Endothelial cell (in vitro differentiated cells): ENCODE measurements around the gene C1RL. TPM values are rescaled to one million over a fixed set of nuclear protein-coding genes. Genes with fewer than 3 reads are reported as not detected.

Source experiments
- DNase-seq: peaks from one replicate; pipeline ENCODE4 v3.0.0; 2021; ENCODE audit warnings: low spot score
- H3K27ac Mint-ChIP-seq: one replicate; pipeline ENCODE4 v1.8.0; 2021; ENCODE audit warnings: mixed read lengths, inconsistent platforms; ENCODE audit not compliant: unreplicated experiment
- H3K27me3 Mint-ChIP-seq: one replicate; pipeline ENCODE4 v1.8.0; 2021; ENCODE audit warnings: mild to moderate bottlenecking, moderate library complexity, mixed read lengths, inconsistent platforms; ENCODE audit not compliant: unreplicated experiment
- H3K36me3 Mint-ChIP-seq: one replicate; pipeline ENCODE4 v1.8.0; 2021; ENCODE audit warnings: mild to moderate bottlenecking, low read depth, mixed read lengths, inconsistent platforms; ENCODE audit not compliant: unreplicated experiment
- H3K4me1 Mint-ChIP-seq: one replicate; pipeline ENCODE4 v1.8.0; 2021; ENCODE audit warnings: mild to moderate bottlenecking, mixed read lengths, inconsistent platforms; ENCODE audit not compliant: unreplicated experiment
- H3K4me3 Mint-ChIP-seq: one replicate; pipeline ENCODE4 v1.8.0; 2021; ENCODE audit warnings: mild to moderate bottlenecking, mixed read lengths, inconsistent platforms; ENCODE audit not compliant: unreplicated experiment
- H3K9me3 Mint-ChIP-seq: one replicate; pipeline ENCODE4 v1.8.0; 2021; ENCODE audit warnings: mixed read lengths, inconsistent platforms; ENCODE audit not compliant: unreplicated experiment
- total RNA-seq: library from RNA; stranded (reverse); fragmentation: NEBNext Ultra II Directional; extraction: Animal tissue kit (Norgen Biotek cat#: 25700); gene quantifications from one replicate; pipeline ENCODE4 v1.2.1, GENCODE V29; 2021; ENCODE audit not compliant: unreplicated experiment
- TF ChIP-seq, protein P1 (sequence below): fragments of 200-600 bp; sonication (generic); IDR thresholded peaks from one replicate; pipeline ENCODE4 v1.5.0; 2021; ENCODE audit warnings: antibody characterized with exemption; ENCODE audit not compliant: unreplicated experiment

C1RL gene
- total RNA-seq, 1 donor from 2014 or later = 62.3 TPM

DNA sequence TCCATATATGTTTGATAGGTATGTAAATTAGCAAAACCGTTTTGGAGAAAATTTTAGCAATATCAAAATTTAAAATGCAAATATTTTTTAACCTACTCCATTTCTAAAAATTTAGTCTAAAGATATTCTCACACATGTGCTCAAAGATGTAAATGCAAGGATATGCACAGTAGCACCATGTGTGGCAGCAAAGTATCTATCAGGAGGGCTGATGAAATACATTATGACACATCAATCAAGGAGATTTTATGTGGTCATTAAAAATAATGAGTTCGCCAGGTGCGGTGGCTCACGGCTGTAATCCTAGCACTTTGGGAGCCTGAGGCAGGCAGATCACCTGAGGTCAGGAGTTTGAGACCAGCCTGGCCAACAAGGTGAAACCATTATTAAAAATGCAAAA is 8.8 kb downstream of the C1RL start:
- Mint-ChIP-seq H3K4me1 (peaks cover 10% of the 10 kb centered on the region), H3K36me3 (peaks cover 23% of the 10 kb centered on the region), H3K9me3 (no peaks in the 10 kb centered on the region), H3K27me3 (peaks cover 1% of the 10 kb centered on the region), H3K27ac (no peak overlapping the region), H3K4me3 (no peak overlapping the region)
- TF ChIP-seq, protein P1, sequence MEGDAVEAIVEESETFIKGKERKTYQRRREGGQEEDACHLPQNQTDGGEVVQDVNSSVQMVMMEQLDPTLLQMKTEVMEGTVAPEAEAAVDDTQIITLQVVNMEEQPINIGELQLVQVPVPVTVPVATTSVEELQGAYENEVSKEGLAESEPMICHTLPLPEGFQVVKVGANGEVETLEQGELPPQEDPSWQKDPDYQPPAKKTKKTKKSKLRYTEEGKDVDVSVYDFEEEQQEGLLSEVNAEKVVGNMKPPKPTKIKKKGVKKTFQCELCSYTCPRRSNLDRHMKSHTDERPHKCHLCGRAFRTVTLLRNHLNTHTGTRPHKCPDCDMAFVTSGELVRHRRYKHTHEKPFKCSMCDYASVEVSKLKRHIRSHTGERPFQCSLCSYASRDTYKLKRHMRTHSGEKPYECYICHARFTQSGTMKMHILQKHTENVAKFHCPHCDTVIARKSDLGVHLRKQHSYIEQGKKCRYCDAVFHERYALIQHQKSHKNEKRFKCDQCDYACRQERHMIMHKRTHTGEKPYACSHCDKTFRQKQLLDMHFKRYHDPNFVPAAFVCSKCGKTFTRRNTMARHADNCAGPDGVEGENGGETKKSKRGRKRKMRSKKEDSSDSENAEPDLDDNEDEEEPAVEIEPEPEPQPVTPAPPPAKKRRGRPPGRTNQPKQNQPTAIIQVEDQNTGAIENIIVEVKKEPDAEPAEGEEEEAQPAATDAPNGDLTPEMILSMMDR = no peak
- no peak for DNase-seq

DNA sequence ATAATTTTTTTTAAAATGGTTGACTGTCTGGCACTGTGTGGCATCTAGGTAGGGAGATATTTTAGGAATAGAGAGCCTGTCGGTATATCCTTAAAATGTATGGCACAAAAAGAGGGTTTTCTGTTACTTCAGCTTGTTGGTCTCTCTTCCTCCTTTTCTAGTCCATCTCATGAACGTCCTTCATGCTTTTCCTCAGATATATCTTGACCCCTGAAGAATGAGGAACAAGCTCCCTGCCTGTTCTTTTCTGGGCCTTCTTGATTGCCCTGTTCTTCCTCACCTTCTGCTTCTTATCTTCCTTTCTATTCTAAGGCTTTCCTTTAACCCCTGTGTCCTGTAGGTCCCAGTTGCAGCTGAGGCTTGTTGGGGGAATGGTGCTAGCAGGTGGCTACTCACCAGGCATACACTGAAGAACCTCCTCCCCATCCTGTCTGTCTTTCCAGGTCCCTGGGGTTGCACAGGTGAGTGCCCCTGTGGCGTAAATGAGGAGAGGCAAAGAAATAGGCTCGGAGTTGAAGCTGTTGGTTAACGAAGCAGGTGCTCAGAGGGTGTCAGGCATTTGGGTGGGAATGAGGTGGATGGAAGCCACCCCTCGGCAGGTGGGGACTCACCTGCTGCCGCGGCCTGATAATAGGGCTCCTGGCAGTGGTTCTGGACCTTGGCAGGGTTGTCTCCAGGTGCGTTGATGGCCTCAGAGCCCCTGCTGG is 9.6 kb downstream of the C1RL start:
- H3K4me3 Mint-ChIP-seq = no peak overlapping the region
- TF ChIP-seq, protein P1 = no peak
- no peaks in the 10 kb centered on the region for H3K9me3 Mint-ChIP-seq

DNA sequence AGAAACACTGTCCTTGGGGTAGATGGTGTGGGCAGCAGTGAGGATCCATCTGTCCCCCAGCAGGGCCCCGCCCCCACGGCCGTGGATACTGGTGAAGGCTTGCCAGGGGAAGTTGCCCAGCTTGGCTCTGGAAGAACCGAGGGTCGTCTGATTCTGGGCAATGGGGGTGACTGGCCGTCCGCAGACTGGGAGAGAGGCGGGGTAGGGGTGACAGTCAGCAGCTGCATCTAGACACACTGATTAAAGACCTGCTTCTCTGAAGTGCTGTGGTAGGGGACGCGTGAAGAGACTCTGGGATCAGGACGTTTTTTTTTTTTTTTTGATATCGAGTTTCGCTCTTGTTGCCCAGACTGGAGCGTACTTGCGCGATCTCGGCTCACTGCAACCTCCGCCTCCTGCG is 12.0 kb downstream of the C1RL start:
- Mint-ChIP-seq H3K4me1 (peaks cover 2% of the 10 kb centered on the region), H3K36me3 (peaks cover 3% of the 10 kb centered on the region), H3K27me3 (peaks cover under 1% of the 10 kb centered on the region), H3K27ac (no peak overlapping the region), H3K4me3 (no peak overlapping the region), H3K9me3 (no peaks in the 10 kb centered on the region)
- TF ChIP-seq, protein P1 = no peak
- no peak for DNase-seq

More for the DNA sequence above, 9.6 kb downstream of the C1RL start:
- H3K27ac Mint-ChIP-seq = no peak overlapping the region
- peaks cover 10% of the 10 kb centered on the region for H3K4me1 Mint-ChIP-seq
- H3K36me3 Mint-ChIP-seq = peaks cover 23% of the 10 kb centered on the region
- no peak for DNase-seq
- peaks cover 1% of the 10 kb centered on the region for H3K27me3 Mint-ChIP-seq

DNA sequence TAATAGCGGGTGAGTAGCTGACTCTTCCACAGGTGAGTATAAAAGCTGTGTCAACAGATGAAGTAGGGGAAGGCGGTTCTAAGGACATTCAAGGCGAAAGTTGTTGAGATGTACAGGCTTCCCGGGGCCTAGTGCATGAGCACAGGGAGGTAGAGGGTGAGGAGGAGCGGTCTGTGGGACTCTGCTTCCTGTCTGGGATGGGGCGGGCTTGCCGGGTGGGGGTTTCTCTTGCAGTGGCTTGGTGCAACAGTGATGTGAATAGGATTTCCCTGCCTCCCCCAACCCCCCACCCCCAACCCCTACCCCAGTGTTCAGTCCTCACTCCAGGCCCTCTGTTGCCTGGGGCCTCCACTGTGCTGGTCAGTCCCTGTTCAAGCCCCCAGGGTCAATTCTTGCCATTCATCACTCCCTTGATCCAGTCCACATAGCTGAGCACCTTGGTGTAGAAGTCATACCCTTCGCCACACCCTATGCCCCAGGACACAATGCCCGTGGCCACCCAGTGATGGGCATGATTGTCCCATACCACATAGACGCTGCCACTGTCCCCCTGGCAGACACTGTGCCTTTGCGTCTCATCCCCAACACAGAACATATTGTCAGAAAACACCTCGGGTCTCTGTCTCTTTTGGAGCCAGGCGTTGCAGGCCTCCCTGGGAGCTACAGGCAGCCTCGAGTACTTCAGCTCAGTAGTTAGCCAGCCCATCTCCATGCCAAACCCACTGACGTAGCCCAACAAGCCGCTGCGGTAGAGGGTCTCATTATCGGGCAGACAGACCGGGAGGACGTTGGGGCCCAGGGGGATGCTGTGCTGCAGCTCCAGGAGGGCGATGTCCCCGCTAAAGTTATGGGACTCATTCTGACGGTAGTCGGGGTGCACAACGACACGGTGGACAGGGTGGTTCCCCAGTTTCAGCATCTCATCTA is 12.7 kb downstream of the C1RL start:
- H3K4me3 Mint-ChIP-seq = no peak overlapping the region
- TF ChIP-seq, protein P1 = no peak
- H3K36me3 Mint-ChIP-seq = no peaks in the 10 kb centered on the region
- H3K9me3 Mint-ChIP-seq = no peaks in the 10 kb centered on the region
- DNase-seq = no peak
- no peaks in the 10 kb centered on the region for H3K27me3 Mint-ChIP-seq
- peaks cover 2% of the 10 kb centered on the region for H3K4me1 Mint-ChIP-seq
- H3K27ac Mint-ChIP-seq = no peak overlapping the region
